Putamen (tissue), 1 donor: ENCODE data around the gene LSM10.

Experiments
- DNase-seq: peaks from one replicate; pipeline ENCODE4 v3.0.0-alpha.2; 2016; ENCODE audit warnings: low spot score

Gene LSM10

GRCh38 chr1:36383240-36383639 is 14.5 kb downstream of the LSM10 start:
- DNase-seq = no peak

- no peak for DNase-seq
Measured at GRCh38 chr1:36382669-36383068, 15.0 kb downstream of the LSM10 start.

- no peak for DNase-seq
Measured at GRCh38 chr1:36382231-36382630, 15.5 kb downstream of the LSM10 start.

GRCh38 chr1:36381405-36381804 is 16.3 kb downstream of the LSM10 start:
- no peak for DNase-seq

GRCh38 chr1:36380782-36381181 is 16.9 kb downstream of the LSM10 start:
- DNase-seq = no peak

GRCh38 chr1:36380143-36380619 is 17.5 kb downstream of the LSM10 start:
- no peak for DNase-seq

GRCh38 chr1:36377791-36378492 is 19.8 kb downstream of the LSM10 start:
- DNase-seq = no peak

GRCh38 chr1:36372617-36373016 is 25.1 kb downstream of the LSM10 start:
- DNase-seq = no peak

- DNase-seq = no peak
Measured at GRCh38 chr1:36369061-36369861, 28.4 kb downstream of the LSM10 start.

GRCh38 chr1:36367798-36368197 is 29.9 kb downstream of the LSM10 start:
- no peak for DNase-seq

- DNase-seq = no peak
Measured at GRCh38 chr1:36367066-36367465, 30.6 kb downstream of the LSM10 start.

- peak; percentile 59 for DNase-seq
Measured at GRCh38 chr1:36366091-36366661, 31.5 kb downstream of the LSM10 start.

GRCh38 chr1:36365381-36365780 is 32.3 kb downstream of the LSM10 start:
- no peak for DNase-seq

GRCh38 chr1:36359911-36360550 is 37.7 kb downstream of the LSM10 start:
- DNase-seq = no peak

GRCh38 chr1:36359383-36359782 is 38.3 kb downstream of the LSM10 start:
- DNase-seq = no peak

- no peak for DNase-seq
Measured at GRCh38 chr1:36358514-36359084, 39.1 kb downstream of the LSM10 start.

- no peak for DNase-seq
Measured at GRCh38 chr1:36355811-36356210, 41.9 kb downstream of the LSM10 start.

GRCh38 chr1:36354486-36354885 is 43.2 kb downstream of the LSM10 start:
- no peak for DNase-seq

- no peak for DNase-seq
Measured at GRCh38 chr1:36352910-36353878, 44.5 kb downstream of the LSM10 start.

GRCh38 chr1:36352125-36352909 is 45.4 kb downstream of the LSM10 start:
- no peak for DNase-seq
